SK-N-MC (cell line): ENCODE data around the gene GLG1.

Experiments
- EZH2 ChIP-seq: fragments of 200-600 bp; sonication (generic); IDR thresholded peaks from one replicate; pipeline ENCODE4 v1.6.1; 2017; ENCODE audit warnings: antibody characterized with exemption
- POLR2AphosphoS5 ChIP-seq: IDR thresholded peaks from 2 replicates; pipeline ENCODE4 v1.6.1; 2012; ENCODE audit warnings: mild to moderate bottlenecking, low read depth, low read length, borderline replicate concordance

DNA sequence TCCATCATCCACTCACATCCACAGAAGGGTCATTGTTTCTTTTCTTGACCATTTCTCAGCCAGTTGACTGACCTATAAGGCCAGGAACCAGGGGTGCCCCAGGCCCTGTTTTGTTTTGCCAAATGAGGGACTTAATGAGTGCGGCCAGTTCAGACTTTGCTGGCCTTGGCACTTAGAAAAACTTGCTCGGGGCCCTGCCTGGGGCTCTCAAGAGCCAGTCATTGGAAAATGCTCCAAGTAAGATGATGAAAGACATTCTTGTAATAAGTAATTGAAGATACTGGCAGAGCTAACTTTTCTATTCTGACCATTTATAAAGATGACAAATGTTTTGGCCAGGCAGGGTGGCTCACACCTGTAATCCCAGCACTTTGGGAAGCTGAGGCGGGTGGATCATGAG lies 156.7 kb downstream of the GLG1 start:
- TF ChIP-seq EZH2: no peak
- no peak for TF ChIP-seq POLR2AphosphoS5
